Hypothalamus (tissue), 51 donors: Measurements from ENCODE around the gene MYOD1.
A peak's percentile ranks its signal among the peaks of the same experiment; 100 is the strongest.

Experiments used
- DNase-seq, 51 donors: peaks; one replicate each; lab custom pipeline; 2025; lab: John Stamatoyannopoulos, UW

MYOD1 gene

GRCh38 chr11:17733261-17733660 lies 13.9 kb downstream of the MYOD1 start:
- no peak for DNase-seq

- DNase-seq, result peak in 30 of 51 donors; percentile 10 to 64 (median 36)
These were observed 15.1 kb downstream of the MYOD1 start, which contains the start of gene KCNC1 for GRCh38 chr11:17734418-17734911. KCNC1 (plus strand) TSS chr11:17734781; CDS start chr11:17736003, 1,222 bp downstream.

- DNase-seq, result peak in 28 of 51 donors; percentile 5 to 61 (median 37)
These were observed 15.8 kb downstream of the MYOD1 start for GRCh38 chr11:17734986-17735817.

- DNase-seq, result peak in 3 of 51 donors; percentile 18 to 44 (median 27)
These were observed 16.6 kb downstream of the MYOD1 start for GRCh38 chr11:17735818-17736578.

- no peak for DNase-seq
These were observed 17.2 kb downstream of the MYOD1 start for GRCh38 chr11:17736579-17736893.

- no peak for DNase-seq
These were observed 17.8 kb downstream of the MYOD1 start for GRCh38 chr11:17736930-17737817.

GRCh38 chr11:17738151-17738973 lies 19.0 kb downstream of the MYOD1 start:
- DNase-seq, result no peak

- DNase-seq, result no peak
These were observed 20.6 kb downstream of the MYOD1 start for GRCh38 chr11:17739945-17740338.

GRCh38 chr11:17740649-17741235 lies 21.4 kb downstream of the MYOD1 start:
- no peak for DNase-seq

GRCh38 chr11:17741487-17741886 lies 22.1 kb downstream of the MYOD1 start:
- no peak for DNase-seq

- no peak for DNase-seq
These were observed 22.6 kb downstream of the MYOD1 start for GRCh38 chr11:17742019-17742418.

GRCh38 chr11:17743026-17743807 lies 23.8 kb downstream of the MYOD1 start:
- DNase-seq, result no peak

GRCh38 chr11:17743808-17744119 lies 24.4 kb downstream of the MYOD1 start:
- peak in 1 of 51 donors; percentile 51 for DNase-seq

GRCh38 chr11:17744151-17744940 lies 25.0 kb downstream of the MYOD1 start:
- no peak for DNase-seq

- no peak for DNase-seq
These were observed 25.8 kb downstream of the MYOD1 start for GRCh38 chr11:17745023-17745772.

GRCh38 chr11:17746096-17746495 lies 26.7 kb downstream of the MYOD1 start:
- DNase-seq, result no peak
